NCI-H1436 (cell line): Measurements from ENCODE around the gene FBXW11.

Experiments used
- DNase-seq: peaks from one replicate; lab custom pipeline; 2025; lab: John Stamatoyannopoulos, UW

The FBXW11 gene

DNA sequence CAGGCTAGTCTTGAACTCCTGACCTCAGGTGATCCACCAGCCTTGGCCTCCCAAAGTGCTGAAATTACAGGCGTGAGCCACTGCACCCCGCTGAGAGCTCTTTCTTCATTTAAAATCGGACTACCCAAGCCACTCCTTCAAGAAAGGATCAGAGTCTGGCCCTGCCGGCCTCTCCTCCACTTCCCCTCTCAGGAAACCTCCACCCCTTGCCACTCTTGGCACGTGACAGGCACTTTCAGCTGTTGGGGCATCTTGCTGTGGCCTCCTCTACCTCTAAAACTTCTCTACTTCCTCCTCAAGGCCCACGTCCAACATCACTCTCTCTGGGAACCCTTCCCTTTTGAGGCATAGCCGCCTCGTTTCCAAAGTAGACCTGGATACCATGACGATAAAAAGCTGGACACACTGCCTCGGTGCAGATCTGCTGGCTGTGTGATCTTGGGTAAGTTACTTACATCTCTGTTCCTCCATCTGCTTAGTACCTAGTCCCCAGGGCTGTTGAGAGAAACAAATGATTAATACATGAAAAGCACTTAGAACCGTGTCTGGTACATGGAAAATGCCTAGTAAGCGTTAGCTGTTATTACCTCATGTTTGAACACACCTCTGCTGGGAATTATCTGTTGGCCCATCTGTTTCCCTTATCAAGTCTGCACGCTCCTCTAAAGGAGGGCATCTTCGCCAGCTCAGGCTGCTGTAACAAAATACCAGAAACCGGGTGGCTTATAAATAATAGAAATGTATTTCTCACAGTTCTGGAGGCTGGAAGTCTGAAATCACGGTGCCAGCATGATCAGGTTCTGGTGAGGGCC is 165.5 kb downstream of the FBXW11 start:
- no peak for DNase-seq

DNA sequence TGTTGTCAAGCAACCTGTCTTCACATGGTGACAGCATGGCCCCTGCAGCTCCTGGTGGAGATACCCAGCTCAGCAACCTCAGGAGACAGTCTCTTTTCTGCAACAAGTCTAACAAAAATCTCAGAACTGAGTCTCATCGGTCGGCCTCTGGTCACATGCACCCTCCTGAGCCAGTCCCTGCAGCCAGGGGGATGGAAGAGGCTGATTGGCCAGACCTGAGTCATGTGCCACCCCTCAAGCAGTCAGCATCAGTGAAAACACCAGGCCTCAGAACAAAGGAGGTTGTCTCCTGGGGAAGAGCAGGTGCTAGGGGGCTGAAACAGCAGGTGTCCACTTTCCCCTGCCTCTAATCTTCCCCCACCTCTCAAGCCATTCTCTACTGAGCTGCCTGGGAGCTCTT is 166.4 kb downstream of the FBXW11 start:
- peak; percentile 40 for DNase-seq

DNA sequence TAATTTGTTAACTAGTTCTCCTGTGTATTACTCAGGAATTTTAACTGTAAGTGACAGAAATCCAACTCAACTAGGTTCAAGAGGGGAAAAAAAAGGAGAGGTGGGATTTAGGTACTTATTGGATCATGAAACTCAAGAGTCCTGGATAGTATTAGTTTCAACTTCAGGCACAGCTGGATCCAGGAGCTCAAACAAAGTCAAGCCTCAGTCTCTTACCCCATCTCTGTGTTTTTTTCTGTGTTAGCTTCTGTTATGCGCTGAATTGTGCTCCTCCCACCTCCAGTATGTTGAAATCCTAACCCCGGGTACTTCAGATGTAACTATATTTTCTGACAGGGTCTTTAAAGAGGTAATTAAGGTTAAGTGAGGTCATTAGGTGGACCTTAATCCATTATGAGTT is 167.3 kb downstream of the FBXW11 start:
- DNase-seq, result no peak

DNA sequence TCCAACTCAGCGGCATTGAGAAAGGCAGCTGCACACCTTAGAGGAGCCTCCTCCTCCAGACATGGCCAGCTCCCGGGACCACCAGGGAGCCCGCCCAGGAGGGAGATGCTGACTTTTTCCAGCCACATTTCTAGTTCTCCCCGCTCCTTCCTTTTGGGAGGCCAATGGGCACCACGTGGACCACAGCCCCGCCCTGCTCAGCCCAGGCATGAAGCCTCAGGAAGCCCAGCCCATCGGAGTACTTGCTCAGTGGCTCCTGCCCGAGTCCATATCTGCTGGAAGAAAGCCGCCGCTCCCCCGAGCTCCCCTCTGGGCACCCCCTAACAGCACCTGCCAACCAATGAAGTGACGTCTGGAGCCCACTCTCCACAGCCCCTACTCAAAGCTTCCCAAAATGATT is 168.4 kb downstream of the FBXW11 start:
- DNase-seq, result no peak

DNA sequence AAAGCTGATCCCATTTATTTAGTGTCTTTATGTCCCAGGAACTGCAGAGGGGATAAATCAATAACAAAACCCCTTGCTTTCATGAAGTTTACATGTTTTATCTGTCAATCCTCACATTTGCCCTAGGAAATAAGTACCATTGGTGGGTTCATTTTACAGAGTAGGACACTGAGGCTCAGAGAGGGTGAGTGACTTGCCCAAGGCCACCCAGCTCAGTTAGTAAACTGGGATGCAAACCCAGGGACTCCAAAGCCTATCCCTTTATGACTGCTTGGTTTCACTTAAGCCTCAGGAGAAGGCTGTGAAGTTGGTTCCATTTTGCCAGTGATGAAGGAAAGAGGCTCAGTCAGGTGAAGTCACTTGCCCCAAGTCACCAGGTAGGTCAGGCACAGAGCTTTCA is 168.9 kb downstream of the FBXW11 start:
- DNase-seq, result no peak

DNA sequence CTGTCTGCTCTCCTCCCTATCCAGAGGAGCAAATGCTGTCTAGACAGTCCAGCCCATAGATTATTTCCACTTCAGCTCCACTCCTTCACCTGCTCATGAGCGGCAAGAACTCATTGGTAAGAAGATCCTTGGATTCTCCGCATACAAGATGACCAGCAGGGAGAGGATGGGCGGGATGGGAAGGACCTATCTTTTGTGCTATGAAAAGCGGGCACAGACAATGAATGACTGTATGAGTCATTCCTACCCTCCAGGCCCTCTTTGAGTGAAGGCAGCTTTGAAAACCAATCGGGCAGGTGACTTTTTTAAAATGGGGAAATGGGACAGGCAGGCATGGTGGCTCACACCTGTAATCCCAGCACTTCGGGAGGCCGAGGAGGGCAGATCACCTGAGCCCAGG is 171.4 kb downstream of the FBXW11 start:
- DNase-seq, result no peak

DNA sequence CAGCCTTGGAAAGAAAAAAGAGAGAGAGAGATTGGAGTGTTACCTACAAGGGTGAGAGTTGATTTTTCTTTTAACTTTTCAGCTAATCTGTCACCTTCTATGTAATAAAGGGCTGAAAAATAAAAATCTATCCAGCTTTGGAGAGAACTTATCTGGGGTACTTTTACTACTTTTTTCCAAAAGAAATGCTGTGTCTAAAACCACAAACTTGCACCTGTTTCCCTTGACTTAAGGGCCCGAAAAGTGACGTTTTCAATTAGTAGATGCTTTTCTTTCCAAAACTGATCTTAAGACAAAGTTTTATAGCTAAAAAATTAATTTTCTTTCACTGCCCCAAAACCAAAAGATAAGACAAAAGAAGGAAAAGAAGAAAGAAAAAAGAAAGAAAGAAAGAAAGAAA is 172.0 kb downstream of the FBXW11 start:
- no peak for DNase-seq

DNA sequence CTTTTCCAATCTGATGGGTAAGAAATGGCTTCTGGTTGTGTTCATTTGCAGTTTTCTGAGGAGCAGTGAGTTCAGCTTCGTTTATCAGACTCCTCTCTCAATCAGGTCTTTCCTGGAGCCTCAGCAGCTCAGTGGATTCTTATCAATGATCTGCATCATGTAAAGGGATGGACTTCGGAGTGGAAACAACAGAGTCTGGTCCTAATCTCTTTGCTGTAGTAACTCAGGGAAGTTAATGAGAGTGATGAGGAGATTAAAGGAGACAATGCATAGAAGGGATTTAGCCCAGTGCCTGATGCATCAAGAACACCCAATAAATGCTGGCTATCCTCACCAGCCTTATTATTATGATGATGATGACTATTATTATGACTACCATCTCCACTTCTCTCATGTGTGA is 173.7 kb downstream of the FBXW11 start:
- DNase-seq, result no peak

DNA sequence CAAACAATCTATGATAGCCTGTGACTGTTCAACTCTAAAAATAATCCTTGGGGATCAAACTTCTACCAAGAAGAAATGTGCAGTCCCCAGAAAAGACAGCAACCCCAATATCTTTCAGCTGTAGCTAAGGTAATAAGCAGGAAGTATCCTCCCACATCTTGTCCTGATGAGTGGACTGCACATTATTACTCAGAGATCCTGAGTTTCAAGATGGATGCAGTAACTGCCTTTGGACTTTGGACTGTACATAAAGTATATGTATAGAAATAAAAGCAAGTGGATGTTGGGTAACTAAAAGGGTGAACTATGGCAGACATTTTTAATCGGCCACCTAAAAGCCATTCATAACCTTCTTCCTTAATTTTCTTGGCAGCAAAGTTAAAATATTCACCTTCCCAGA is 175.8 kb downstream of the FBXW11 start:
- no peak for DNase-seq

DNA sequence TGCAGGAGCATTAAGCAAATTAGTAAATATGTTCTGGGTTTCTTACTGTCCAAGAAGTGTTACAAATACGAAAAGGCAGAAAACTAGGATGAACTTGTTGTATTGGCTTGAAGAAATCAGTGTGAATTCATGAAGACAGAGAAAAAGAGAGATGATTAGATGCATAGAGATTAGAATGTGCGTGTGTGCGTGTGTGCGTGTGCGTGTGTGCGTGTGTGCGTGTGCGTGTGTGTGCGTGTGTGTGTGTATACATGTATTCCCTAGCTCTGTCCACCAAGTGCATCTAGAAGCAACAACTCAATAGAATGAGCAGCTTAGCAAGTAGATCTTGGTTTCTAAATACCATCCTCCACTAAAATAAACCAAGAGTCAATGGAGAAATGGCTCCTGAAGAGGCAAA is 179.3 kb downstream of the FBXW11 start:
- DNase-seq, result no peak

DNA sequence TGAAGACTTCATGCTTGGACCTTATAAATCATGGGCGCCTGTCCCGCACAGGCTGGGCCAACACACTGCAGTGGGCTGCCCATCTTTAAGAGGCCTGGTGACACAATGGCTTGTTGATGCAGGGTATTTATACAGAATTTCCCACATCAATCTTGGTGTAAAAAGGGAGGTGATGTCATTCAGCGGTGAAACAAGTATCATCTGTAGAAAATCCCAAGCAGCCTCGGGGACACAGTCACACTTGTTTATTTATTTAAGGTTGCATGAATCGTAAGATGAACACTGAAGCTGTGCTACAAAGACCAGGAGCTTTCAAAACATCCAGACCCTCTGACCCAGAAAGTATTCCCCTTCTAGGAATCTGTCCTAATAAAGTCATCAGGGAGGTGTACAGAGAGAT is 180.3 kb downstream of the FBXW11 start:
- DNase-seq, result no peak

DNA sequence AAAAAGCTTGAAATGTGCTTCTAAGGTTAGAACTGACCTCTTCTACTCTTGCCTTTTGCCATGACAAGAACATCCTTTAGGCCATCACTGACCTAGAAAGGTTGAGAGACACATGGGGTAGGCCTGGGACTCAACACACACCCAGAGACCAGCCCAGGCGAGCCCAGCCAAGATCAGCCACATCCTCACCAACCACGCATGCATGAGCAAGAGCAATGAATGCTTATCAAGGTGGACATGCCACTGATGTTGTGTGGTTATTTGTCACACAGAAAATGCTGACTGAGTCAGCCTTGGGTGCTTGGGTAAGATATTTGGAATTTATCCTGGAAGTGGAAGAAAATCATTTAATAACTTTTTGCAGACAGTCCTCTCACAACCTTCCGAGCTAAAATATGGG is 181.4 kb downstream of the FBXW11 start:
- no peak for DNase-seq

DNA sequence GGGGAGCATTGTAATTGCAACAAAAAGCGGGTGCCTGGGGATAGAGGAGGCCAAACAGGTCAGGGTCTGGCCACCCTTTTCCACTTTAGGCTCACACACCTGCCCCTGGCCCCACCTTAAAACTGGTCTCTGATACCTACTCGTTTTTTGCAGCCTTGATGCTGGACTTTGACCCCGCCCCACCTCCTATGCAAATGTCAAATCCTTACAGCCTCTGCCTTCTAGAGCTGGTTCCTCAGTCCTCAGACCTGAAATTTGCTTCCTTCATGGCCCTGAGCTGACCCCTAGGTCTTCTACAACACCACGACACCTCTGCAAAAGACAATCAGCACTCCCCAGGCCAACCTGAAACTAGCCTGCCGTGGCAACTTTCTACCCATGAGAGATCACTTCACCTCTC is 183.2 kb downstream of the FBXW11 start:
- no peak for DNase-seq

DNA sequence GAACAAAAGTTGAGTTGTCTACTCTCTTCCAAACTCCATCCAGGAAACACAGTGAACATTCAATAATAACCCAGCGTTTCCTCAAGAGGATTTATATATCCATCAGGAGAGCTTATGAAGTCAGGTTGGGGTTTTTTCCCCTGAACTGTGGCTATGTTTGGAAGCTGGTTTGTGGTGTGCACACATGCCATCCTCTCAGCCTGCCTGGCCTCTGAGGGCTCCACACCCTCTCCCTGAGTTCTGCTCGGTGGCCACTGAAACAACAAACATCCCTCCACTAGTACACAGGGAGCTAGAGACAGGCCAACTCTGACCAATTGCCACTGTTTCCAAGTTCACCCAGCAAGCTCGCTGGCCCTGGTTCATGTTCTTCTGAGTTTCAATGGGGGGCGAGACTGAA is 185.2 kb downstream of the FBXW11 start:
- no peak for DNase-seq

DNA sequence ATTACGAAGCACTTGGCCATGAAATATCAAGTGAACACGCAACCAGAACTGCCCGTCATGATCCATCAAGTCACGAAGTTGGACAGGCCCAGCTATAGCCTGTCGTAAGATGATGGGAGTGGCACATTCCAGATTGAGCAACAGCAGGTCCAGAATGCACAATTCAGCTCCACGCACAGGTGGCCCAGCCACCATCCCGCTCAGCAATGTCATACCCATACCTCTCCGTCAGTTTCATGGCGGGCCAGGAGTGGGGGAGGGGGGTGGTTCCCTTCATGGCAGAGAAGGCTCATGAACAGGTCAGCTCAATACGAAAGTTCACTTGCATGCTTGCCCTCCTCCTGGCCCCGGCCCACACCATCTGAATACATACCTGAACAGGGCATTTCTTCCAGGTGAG is 185.9 kb downstream of the FBXW11 start:
- no peak for DNase-seq

DNA sequence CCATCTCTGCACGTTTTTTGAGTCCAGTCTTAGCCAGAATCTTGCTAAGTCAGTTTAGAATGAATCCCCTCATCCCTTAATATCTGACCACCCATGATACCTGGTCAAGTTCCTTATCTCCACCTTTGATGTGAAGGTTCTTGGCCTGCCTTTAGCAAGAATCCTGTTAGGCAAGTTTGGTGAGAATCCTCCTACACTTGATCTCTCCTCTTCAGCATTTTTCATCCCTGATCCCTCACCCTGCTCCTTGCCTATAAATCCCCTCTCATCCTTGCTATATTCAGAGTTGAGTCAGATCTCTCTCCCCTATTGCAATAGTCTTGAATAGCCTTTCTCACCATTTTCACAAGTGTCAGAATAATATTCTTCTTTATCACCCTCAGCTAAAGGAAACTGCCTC is 189.8 kb downstream of the FBXW11 start:
- no peak for DNase-seq

DNA sequence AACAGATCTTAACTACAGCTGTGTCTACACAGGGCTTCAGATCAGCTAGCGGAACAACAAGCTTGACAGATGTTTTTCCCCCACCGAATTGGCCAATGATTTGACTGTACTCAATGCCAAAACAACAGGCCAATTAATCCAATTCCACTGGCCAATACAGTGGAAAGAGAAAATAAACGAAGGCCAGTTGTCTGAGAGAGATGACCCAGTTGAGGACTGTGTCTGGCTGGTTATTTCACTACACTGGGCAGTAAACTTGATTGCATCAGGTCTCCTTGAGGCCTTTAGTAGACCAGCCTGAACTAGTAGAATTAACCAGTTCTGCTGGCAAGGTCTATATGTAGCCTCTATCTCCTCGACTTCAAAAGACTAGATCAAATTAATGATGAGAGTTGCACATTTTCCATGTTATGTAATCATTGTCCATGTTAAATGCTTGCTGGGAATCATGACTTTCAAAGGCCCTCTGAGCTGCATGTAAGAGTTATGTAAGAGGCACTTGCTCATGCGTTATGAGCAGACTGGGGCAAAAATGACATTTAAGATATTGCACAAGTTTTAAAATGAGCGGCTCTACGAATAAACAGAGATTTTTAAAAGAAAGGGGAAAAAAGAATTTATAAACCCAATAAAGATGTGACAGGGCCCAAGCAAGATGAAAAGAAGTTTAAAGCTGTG is 192.5 kb downstream of the FBXW11 start:
- DNase-seq, result no peak

DNA sequence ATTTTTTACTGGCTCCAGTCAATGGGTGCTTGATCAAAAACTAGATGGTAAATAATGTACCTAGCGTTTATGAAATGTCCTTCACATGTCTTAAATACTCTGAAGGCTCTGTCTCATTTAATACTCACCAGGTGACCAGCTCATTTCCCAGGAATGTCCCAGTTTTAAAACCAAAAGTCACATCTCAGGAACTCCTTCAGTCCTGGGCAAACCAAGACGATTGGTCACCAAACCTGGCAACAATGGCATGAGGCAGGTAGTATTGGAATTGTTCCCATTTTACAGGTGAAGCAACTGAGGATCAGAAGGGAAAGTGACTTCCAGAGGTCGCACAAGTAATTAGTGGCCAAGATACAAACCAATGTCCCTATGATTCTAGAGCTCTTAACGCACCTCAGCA is 193.2 kb downstream of the FBXW11 start:
- no peak for DNase-seq
